Hypothalamus (tissue), 51 donors: ENCODE data around the gene COL4A6.

Experiments
- DNase-seq, 51 donors: peaks; one replicate each; lab custom pipeline; 2025; lab: John Stamatoyannopoulos, UW

Gene COL4A6

DNA sequence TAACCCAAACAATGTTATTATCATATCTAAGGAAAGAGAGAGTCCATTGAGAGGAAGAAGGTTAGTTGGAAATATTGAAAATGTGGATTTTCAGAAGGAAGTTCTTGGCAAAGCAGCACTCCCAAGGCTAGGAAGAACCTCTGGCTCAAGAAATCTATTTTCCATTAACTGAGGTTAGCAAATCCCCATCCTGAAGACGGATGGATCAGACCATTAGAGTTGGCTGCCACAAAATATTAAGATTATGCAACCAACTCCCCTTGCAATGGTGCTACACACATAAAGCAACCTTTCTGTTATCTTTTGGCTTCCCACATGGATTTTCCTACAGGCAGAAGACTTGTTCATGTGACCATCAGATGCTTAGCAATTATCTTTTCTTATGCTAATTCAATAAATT, 96.3 kb downstream of the COL4A6 start:
- DNase-seq: no peak

DNA sequence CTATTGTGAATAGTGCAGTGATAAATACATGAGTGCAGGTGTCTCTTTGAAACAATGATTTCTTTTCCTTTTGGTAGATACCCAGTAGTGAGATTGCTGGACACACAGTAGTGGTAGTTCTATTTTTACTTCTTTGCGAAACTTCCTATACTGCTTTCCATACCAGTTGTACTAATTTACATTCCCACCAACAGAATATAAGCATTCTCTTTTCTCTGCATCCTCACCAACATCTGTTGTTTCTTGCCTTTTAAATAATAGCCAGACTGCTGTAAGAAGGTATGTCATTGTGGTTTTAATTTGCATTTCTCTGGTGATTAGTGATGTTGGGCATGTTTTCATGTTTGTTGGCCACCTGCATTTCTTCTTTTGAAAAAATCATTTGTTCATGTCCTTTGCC, 105.9 kb downstream of the COL4A6 start:
- no peak for DNase-seq

GRCh38 chrX:108331126-108331909, 106.9 kb downstream of the COL4A6 start:
- no peak for DNase-seq

GRCh38 chrX:108323751-108324150, 114.5 kb downstream of the COL4A6 start:
- no peak for DNase-seq

DNA sequence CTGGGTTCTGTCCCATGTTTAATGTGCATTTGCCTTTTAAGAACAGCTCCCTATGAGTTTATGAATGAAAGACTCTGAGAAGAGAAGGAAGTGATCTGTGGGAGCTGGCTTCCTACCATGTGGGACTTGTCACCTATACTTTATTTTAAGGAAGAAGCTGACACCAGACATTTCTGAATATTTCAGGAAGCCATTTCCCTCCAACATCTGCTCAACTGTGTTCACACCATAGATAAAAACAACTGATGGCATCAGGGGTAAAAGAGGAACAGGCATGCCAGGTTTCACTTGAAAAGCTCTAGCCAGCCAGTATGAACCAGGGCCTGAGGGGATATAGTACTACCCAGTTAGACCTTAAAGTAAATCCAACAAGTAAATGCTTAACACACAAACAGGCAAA, 116.0 kb downstream of the COL4A6 start:
- no peak for DNase-seq

- DNase-seq: no peak
These were observed 121.8 kb downstream of the COL4A6 start for GRCh38 chrX:108316456-108316855.

DNA sequence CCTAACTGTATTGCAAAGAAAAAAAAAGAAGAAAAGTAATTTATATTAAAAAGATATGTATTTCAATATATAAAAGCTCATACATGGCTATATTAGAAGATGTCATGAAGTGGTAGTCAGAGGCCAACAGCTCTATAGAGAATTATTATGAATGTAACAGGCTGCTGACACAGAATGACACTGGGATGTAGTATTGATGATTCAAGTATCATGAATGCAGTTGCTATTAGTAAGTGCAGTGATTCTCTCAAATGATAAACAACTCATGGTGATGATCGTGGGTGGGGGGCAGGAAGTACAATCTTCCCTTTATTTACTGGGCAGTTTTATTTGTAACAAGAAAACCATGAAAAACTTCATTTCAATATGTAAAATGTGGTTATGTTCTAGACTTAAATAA, 124.6 kb downstream of the COL4A6 start:
- no peak for DNase-seq

- peak in 21 of 51 donors; percentile 0 to 29 (median 1) for DNase-seq
These were observed 125.3 kb downstream of the COL4A6 start for GRCh38 chrX:108312957-108313356.

- no peak for DNase-seq
These were observed 126.2 kb downstream of the COL4A6 start for GRCh38 chrX:108312011-108312410.

DNA sequence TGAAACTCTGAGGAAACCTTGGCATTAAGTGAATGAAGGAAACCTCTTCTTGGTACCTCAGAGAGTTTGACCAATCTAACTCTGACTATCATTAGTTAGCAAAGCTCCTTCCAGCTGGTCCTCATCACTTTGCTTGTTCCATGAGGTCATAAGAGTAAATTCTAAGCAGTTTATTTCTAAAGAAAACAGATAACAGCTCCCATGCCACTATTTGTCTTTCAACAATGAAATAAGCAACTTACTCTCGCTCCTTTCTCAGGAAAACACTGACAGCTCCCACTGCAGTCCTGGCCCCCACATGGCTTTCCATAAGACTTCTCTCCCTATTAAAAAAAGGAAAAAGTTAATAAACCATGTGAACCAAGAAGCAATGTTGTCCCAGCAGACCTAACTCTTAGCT, 127.7 kb downstream of the COL4A6 start:
- no peak for DNase-seq

DNA sequence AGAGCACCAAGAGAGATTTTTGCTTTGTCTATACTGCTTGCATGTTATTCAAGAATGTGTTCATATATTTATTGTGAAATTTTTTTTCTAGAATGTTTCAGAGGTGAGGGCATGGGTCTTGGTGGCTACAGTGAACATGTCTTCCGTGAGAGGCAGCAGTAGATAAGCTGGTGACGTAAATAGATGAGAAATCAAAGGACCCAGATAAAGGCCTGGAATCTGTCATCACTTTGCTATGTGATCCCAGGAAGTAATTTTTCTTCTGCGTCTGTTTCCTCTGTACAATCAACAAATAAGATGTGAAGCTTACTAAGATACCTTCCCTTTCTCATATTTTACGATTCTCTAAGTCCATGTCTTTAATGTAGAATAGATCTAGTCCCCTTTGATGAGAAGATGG, 129.1 kb downstream of the COL4A6 start:
- no peak for DNase-seq

DNA sequence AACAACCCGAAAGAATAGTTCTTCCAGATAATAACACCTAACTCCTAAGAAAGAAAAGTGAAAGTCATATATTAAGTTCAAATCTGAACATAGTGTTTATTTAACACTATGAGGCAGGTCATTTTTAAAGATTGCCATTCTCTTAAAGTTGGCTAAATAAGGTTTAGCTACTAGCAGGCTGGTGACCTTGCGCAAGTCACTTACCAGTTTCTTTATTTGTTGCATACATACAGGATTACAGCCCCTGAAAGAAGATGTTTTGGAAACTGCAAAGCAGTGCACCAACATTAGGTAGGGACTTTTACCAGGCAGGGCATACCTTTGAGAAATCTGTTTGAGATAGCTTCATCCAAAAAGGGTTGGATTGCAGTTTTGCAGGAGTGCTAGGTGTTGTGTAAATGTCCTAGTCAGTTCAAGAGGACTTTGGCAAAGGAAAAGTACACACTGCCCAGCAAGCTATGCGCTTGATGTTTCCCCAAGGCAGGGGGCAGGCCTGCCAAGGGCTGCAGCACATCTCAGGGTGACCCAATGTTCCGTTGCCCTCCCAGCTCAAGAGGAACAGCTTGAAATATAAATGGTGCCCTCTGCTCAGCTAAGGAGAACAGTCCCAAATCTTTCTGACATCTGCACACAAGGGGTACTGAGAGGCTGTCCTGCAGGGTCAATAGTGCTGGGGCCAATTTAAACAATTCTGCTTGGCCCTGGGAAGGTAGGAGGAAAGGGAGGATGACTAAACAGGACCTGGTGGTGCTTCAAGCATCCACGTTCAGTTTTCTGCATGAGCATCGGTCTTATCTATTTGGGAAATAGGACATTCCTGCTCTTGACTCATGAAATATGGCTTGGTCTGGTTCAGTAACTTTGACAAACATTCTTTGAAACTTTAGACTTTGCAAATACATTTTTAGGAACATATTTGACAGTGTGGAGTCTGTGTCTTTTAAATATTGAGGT, 130.8 kb downstream of the COL4A6 start:
- no peak for DNase-seq

- no peak for DNase-seq
These were observed 132.1 kb downstream of the COL4A6 start for GRCh38 chrX:108306086-108306485.

DNA sequence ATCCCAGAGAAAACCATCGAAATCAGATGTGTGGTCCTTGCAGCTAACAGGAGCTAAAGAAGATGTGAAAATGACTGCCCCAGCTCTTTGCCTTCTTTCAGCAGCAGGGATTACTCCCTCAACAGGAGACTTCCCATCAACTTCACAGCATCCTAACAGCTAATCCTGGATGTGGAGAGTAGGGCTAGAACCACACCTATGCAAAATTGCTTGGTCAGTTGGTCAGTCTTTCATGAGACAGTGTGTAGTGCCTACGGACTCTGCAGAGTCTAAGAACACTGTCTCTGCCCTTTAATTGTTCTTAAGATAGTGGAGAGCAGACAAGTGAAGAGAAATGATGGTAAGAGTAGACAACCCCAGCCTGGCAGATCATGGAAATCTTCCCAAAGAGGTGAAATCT, 133.5 kb downstream of the COL4A6 start:
- DNase-seq: no peak

- peak in 1 of 51 donors; percentile 0 for DNase-seq
These were observed 134.0 kb downstream of the COL4A6 start for GRCh38 chrX:108304210-108304609.

DNA sequence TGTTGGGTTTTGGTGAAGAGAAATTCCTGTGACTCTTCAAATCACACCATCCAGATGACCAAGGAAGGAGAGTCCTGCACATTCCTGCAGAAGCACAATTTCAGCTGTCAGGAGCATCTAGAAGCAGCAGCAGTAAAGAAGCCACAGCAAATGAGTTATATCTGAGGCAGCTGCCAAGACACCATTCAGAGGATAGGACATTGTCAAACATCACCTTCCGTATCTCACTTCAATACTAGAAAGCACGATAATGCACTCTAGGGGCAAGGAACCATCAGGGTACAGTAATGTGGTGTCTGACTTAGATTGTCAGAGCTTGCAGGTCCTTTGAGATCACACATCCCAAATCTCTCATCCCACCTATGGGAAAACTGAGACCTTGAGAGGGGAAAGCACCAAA, 134.5 kb downstream of the COL4A6 start:
- no peak for DNase-seq

DNA sequence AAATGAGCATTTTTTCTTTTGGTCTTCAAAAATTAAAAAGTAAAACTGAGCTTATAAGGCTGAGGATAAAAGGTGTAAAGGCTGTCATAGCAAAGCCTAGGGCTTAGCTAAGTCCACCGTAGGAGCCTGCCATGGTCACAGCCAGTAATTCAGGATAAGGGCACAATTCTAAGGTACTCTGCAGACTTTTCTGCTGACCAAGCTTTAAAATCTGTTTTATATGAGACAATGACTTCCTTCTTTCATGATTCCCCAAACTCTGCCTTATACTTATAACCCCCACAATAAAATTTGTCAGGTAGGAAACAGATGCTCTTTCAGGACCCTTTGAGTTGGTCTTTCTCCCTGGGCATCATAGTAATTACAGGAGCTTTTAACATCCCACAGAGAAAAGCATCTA, 138.5 kb downstream of the COL4A6 start:
- no peak for DNase-seq

DNA sequence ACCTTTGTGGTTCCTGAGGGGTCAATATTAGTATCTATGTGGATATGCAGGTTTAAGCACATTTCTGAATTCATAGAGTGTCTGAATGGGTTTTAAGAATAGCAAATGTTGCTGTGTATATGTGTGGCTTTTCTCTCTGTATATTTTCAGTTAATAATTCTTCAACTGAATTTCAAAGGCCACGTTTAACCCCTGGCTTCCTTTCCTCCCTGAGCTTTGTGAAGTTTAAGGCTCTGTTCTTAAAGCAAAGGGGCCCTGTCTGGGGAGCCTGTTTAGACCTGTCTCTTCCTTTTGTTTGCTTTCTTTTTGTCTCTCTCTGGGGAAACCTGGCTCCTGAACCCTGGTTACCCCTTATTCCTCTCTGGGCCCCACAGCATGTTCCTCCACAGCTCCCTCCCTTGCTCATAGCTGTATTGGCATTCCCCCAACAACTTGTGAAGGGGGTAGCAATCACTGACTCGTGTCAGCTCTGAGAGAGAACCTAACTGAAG, 139.1 kb downstream of the COL4A6 start:
- DNase-seq: no peak

DNA sequence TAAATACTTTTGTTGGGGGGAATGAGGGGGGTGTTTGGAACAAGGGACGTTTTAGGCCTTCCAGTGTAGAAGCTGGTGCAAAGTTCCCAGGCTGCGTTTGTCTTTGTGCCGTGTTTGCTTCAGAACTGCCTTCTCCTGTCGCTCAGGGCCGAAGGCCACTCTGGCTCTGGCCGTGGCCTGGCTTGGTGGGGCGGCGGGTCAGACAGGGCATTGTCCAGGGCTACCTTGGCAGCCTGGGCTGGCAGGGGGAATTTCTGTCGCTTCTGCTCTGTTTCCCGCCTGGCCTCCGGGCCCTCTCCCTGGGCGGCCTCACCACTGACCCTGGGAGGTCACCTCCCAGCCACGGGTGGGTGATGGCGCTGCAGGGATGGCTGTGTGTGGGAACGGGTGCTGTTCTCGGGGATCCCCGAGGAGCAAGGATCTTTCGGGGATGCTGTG, 140.0 kb downstream of the COL4A6 start:
- peak in 1 of 51 donors; percentile 0 for DNase-seq

DNA sequence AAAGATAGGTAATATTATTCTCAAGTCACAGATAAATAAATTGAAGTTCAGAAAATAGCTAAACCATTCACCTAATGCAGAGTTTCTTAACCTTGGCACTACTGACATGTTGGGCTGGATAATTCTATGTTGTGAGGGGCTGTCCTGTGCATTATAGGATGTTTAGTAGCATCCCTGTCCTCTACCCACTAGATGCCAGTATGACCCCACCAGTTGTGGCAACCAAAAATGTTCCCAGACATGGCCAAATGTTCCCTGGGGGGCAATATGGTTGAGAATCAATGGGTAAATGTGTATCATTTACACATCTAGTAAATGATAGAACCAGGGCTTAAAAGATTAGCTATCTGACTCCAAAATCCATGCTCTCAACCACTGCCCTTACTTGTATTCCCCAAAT, 140.9 kb downstream of the COL4A6 start:
- DNase-seq: no peak

DNA sequence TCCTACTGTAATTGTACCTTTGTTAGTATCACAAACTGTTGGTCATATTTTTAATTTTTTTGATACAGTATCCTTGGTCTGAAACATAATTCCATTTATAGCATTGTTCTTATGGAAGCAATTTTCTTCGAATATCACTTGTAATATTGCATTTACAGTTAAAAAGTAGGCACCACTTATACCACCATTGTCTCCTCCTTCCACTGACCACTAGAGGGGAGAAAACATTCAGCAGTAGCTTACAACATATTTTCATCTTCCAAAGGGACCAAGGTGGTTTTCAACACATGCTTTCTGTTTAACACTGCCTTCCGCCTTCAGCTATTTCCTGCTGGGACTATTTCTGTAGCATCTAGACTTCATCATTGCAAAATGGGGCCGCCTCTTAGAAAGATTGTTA, 146.2 kb downstream of the COL4A6 start:
- no peak for DNase-seq

- no peak for DNase-seq
These were observed 152.3 kb downstream of the COL4A6 start for GRCh38 chrX:108285918-108286317.
